GM21529 (cell line): ENCODE results near the gene CTNNAL1.
A peak's percentile ranks its signal among the peaks of the same experiment; 100 is the strongest.
"Not testable (repeated sequence)": the region's sequence is repeated elsewhere in the genome, so short reads cannot be mapped to it uniquely, and the experiment has no call there.

ENCODE experiments used
- ATAC-seq: cut with Tn5 transposase; IDR thresholded peaks from one replicate; pipeline ENCODE4 v1.9.1; 2021; ENCODE audit not compliant: unreplicated experiment

Gene CTNNAL1, protein sequence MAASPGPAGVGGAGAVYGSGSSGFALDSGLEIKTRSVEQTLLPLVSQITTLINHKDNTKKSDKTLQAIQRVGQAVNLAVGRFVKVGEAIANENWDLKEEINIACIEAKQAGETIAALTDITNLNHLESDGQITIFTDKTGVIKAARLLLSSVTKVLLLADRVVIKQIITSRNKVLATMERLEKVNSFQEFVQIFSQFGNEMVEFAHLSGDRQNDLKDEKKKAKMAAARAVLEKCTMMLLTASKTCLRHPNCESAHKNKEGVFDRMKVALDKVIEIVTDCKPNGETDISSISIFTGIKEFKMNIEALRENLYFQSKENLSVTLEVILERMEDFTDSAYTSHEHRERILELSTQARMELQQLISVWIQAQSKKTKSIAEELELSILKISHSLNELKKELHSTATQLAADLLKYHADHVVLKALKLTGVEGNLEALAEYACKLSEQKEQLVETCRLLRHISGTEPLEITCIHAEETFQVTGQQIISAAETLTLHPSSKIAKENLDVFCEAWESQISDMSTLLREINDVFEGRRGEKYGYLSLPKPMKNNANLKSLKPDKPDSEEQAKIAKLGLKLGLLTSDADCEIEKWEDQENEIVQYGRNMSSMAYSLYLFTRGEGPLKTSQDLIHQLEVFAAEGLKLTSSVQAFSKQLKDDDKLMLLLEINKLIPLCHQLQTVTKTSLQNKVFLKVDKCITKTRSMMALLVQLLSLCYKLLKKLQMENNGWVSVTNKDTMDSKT

DNA sequence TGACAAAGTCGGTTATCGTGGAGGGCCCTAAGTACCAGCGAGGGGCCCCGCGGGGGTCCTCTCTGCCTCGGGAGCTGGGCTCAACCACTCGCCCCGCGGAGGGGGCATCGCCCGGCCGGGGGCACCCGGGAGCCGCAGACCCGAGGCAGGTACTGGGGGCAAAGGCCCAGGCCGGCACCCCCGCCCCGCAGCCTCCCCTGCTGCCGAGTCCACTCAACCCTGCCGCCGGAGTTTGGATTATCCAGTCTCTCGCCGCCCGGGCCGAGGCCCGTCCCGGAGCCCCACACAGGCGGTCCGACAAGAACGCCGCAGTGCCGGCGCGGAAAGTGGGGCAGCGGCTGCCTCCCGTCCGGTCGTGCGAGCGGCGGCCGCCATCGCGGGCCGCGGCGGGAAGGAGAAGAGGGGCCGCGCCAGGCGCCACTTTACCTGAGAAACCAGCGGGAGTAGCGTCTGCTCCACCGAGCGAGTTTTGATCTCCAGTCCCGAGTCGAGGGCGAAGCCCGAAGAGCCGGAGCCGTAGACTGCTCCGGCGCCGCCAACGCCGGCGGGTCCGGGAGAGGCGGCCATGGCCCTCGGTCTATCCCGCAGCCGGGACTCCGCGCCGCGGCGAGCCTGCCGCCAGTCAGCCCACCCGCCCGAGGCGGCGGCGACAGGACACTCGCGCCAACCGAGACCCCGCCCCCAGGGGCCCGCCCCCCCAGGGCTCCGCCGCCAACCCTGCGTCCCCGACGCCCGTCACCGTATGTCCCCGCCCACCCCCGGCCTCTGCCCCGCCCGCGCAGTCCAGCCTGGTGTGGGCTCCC lies at the start of gene CTNNAL1:
TSS of gene CTNNAL1 (minus strand) at position 624 of the 803 bp plus-strand sequence. CDS start at position 567, 57 bp downstream.
- ATAC-seq, result peak; percentile 67

DNA sequence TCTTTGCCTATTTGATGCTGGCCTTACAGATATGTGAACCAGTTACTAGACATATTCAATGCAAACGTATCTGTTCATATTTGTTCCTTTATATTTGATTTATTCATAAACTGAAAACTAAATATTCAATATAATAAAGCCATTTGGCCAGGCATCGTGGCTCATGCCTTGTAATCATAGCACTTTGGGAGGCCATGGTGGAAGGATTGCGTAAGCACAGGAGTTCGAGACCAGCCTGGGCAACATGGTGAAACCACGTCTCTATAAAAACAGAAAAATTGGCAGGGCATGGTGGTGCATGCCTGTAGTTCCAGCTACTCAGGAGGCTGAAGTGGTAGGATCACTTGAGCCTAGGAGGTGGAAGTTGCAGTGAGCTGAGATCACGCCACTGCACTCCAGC lies 49.2 kb upstream of the CTNNAL1 start:
- ATAC-seq, result no peak

DNA sequence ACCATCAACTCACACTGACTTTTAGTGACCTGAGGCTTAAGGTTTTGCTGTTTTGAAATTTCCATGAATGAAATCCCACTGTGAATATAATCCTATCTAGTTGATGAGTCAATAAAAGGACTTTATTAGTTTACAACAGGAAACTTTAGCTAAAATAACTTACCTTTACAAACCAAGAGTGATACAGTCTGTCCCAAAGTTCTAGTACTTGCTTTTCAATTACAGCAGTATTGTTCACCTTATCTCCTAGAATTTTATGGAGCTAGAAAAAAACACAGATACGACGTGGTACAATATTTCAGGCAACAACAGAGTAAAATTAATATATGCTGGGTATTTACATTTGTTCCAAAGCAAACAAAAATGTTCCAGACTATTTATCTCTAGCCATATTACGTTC lies 46.9 kb upstream of the CTNNAL1 start:
- ATAC-seq, result no peak

DNA sequence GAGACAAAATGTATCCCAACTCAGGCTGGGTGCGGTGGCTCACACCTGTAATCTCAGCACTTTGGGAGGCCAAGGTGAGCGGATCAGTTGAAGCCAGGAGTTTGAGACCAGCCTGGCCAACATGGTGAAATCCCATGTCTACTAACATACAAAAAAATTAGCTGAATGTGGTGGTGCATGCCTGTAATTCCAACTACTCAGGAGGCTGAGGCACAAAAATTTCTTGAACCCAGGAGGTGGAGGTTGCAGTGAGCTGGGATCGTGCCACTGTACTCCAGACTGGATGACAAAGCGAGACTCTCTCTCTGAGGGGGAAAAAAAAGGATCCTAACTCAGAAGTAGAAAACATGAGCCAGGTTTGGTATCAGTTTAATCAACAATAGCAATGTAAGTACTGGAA lies 39.8 kb upstream of the CTNNAL1 start:
- ATAC-seq, result not testable (repeated sequence)

DNA sequence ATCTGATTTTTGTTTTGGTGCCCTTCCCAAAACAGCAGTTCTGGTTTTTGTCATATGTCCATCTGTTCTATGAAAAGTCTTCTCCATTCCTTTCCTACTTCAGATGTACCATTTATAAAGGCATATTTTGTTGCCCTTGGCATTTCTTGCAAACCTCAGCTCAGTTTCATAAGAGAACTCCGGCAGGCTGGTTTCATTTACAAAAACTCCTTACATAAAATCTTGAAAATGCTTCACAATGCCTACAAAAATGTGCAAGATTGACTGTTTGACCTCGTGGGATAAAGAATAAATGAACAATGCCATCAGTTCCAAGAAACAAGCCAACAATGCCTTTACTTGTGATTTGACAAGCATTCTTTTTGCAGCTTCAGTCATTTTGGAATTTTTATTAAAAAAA lies 39.1 kb upstream of the CTNNAL1 start:
- ATAC-seq, result no peak

DNA sequence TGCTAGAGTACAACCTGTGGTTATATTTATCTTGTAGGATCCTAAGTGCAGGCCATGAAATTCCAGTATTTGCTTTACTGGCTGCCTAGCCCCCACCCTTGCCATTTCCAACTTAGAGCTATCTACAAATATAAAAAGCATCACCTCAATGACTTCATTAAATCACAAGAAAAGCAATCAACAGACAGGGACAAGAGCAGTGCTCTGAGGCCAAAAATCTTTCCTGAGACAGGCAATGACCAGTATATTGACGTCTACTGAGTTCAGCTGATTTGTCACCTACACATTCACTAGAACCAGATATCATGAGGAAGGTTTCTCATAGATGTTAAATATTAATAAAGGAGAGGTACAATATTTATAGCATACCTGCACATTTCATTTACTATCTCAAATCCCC lies 38.4 kb upstream of the CTNNAL1 start:
- ATAC-seq, result no peak

DNA sequence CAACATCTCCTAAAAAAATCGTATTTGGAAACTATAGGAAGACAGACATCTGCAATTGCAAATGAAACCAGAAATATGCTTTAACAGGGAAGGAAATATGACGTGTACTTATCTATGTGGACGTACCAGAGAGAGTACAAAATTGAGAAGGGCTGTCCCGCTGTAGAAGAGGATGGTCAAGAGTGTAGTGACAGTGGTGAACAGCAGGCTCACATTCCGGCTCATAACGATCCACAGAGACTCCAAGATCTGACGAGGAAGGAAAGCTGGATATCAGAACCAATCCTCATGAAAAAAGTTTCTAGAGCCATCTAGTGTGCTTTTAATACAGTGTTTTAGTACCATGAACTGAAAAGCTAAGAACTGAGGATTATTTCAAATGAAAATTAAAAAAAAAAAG lies 37.1 kb upstream of the CTNNAL1 start:
- ATAC-seq, result no peak

DNA sequence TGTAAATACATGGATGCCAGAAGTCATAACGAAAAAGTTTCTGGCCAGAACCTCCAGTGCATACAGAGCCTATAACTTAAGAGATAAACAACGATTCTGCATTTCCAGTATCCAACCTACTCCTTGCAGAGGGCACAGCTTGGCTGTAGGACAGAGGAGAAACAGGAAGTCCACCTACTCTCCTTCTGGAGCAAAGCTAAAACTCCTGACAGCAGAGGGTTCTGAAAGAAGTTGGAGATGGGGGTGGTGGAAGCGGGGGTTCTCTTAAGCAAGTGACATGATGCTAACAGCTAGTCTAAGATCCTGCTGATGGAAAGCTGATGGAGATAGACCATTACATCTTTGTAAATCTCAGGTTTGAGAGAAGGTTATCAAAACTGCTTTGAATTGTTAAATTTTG lies 35.5 kb upstream of the CTNNAL1 start:
- no peak for ATAC-seq

DNA sequence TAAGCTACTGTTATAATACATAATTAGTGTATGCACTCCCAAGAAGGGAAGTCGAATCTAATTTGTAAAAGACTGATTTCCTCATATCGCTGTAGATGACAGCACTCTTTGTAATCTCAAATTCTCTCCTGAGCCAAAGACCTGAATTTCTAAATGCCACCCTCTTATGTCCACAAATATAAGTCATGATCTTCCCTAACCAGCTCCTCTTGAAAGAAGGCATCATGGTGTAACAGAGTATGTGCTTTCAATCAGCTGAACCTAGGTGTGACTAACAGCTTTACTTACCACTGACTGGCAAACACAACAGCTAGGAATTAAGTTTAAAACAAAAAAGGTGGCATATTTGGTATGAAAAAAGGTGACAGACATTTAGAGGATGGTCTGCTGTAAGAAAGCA lies 34.0 kb upstream of the CTNNAL1 start:
- no peak for ATAC-seq

DNA sequence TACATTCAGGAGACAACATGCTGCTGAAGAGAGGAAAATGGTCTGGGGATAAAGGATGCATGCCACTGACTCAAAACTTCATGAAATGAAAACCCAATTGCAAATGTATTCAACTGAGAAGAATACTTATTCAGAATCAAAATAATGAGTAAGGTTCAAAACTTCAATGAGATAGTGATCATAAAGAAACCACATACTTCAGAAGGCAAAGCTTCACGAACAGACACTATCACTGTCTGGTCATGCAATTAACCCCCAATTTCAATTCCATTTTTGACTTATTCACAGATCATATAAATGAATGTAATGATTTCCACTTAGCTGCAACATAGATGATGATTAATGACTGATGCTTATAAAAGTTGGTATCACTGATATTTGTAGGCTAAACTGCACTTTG lies 33.0 kb upstream of the CTNNAL1 start:
- ATAC-seq, result no peak

DNA sequence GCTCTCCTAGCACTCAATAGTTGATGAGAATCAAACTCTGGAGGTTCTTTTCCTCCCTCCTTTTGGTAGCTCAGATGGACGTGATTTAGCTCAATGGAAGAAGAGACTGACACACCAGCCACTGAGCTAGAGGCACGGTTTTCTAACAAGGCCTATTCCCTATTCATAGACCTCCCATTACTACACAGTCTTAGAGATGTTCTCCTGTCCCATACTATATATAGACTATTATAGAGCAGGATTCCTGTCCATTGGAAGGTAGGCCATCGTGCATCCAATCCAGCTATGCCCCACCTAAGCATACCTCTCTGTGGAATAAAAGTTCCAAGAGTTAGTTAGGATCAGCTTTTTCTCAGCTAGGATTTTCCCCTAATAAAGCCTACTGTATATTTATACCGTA lies 30.3 kb upstream of the CTNNAL1 start:
- ATAC-seq, result no peak

DNA sequence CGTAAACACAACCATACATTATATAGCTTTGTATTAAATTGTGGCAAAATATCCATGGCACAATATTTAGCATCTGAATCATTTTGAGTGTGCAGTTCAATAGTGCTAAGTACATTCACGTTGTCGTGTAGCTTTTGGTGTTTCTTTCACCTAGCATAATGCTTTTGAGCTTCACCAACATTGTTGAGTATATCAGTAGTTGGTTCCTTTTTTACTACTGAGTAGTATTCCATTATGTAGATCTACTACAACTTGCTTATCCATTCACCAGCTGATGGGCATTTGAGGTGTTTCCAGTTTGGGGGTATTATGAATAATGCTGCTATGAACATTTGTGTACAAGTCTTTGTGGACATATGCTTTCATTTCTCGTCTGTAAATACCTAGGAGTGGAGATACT lies 27.3 kb upstream of the CTNNAL1 start:
- no peak for ATAC-seq

DNA sequence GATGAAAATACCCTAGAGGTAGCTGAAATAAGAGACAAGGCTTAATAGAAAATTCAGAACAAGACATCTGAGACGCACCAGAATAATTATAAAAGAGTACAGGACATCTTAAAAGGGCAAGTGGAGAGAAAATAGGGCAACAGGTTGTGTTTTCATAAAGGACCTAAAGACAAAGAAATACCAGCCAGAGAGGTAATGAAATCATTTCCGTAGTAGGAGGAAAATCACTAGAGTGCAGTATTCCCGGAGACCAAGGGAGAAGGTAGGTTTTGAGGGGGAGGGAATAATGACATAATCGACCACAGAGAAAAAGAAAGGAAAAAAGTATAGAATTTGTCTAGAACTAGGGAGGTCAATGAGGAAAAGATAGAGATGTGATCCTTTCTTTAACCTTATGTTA lies 26.2 kb upstream of the CTNNAL1 start:
- no peak for ATAC-seq

DNA sequence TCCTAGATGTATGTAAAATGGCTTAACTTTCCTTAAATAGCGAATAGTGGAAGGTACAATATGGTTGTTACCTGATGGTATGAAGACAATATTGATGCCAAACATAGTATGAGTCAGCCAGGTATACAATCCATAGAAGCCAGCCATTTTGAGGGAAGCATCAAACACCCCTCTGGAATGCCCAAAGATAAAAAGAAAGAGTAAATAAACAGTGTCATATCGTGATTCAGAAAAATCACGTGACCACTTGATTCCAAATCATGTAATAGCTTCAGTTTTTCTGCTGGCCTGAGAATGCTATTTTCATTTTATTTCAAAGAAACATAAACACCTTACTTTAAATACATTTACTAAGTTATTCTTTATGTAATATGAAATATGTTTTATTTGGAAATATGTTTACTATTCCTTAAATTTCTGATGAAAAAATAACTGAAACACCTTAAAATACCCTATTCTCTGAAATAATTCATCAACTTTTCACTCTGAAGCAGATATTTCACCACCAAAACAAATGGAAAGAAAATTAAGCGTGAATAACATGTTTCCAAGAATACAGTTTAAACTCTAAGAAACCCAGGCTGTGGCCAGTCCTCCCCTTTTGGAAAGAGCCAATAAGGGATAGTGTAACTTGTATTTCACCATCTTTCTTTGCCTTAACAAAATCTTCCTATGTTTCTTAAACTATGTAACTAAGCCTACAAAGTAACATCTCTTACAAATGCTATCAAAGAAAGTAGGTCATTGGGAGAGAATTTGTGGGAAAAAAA lies 24.8 kb upstream of the CTNNAL1 start:
- no peak for ATAC-seq

DNA sequence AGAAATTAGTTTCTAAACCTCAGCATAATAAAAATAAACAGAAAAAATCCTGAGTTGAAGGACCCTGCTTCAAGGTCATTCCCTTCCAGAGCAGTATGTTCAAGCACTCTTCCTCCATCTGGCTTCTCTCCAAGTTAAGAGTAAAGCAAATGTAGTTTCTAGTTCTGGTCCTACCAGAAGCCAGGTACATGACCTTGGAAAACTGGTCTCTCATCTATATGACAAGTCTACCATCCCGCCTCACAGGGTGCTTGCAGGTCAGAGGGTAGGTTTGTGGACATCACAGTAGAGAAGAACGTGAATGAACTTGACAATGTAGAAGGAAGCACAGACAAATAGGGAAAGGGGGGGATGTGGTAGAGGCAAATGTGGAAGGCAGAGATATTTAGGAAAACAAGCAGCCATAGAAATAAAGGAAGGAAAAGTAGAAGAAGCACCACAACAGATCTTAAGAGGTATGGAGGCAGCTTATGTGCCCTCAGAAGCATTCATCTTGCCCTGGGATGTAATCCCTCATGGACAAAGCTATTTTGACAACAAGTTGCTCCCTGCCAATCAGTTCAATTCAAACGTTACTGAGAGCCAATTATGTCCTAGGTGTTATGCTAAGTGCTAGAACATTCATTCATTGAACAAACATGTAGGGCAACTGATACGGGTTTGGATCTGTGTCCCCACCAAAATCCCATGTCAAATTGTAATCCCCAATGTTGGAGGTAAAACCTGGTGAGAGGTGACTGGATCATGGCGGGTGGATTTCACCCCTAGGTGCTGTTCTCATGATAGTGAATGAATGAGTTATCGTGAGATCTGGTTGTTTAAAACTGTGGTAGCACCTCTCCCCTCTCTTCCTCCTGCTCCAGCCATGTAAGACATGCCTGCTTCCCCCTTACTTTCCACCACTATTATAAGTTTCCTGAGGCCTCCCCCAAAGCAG lies 23.7 kb upstream of the CTNNAL1 start:
- ATAC-seq, result no peak

DNA sequence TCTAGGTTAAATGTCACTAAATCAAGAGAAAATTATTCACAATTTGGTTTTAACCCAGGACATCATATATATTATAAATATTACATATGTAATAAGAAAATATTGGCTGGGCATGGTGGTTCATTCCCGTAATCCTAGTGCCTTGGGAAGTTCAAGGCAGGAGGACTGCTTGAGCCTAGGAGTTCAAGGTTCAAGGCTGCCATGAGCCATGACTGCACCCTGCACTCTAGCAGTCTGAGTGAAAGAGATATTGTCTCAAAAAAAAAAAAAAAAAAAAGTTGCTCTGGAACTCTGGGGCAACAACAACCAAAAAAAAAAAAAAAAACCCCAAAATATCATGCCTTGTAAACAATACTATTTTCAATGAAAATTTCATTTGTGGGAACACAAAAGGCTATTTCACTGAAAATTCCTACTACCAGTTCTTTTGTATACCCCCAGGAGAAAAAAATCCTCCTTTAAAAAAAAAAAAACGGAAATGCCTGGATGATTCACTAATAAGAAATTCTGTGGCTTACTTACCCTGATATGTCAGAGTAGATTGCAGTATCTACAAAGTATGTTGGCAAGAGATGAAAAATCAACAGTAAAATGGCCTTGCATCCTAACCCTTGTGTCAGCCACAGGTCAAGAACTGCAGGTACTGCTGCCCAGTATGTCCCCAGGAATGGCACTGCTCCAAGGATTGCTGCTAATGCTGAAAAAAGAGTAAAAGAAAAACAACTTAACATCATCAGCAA lies 22.6 kb upstream of the CTNNAL1 start:
- no peak for ATAC-seq

DNA sequence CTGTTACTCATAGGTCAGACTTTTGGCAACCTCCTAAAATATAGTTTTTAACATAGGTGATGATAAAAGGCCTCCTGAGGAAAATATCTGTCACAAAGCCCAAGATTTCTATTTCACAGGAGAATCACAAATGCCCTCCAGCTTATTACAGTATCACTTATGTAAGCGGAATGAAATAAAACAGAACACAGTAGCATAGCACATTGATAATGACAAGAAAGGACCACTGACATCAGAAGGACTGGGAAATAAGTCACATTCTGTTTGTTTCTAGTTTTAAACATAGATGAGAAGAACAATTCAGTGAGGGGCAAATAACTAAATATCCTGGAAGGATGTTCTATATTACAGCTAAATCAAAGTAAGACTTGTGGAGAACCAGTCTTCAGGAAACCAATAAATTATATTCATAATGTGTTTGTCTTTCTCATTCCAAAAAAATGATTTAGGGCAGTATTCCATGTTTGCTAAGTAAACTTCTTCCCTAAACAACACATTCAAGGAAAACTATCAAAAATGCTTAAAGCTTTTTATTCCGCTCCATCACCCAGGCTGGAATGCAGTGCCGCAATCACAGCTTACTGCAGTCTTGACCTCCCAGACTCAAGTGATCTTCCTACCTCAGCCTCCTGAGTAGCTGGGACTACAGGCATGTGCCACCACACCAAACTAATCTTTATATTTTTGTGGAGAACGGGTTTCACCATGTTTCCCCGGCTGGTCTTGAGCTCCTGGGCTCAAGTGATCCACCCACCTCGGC lies 20.8 kb upstream of the CTNNAL1 start:
- ATAC-seq, result no peak

DNA sequence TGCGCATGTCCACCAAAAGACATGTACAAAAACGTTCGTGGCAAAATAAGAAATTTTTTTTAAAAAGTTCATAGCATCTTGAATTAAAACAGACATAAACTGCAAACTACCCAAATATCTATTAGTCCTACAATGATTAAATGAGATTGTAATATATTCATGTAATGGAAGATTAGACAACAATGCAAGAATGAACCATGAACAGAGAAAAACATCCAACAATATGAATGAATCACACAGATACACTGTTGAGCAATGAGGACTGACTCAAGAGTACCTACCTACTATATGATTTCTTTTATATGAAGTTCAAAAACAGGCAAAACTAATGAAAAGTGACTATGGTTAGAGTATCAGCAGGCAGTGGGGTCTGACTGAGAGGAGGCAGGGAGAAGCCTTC lies 17.9 kb upstream of the CTNNAL1 start:
- no peak for ATAC-seq
